Middle frontal gyrus (tissue), 1 donor: ENCODE results near the gene E2F6.

ENCODE experiments used
- DNase-seq: peaks from one replicate; pipeline ENCODE4 v3.0.0-alpha.2; 2015; ENCODE audit warnings: low spot score; ENCODE audit errors: extremely low spot score

E2F6 gene

DNA sequence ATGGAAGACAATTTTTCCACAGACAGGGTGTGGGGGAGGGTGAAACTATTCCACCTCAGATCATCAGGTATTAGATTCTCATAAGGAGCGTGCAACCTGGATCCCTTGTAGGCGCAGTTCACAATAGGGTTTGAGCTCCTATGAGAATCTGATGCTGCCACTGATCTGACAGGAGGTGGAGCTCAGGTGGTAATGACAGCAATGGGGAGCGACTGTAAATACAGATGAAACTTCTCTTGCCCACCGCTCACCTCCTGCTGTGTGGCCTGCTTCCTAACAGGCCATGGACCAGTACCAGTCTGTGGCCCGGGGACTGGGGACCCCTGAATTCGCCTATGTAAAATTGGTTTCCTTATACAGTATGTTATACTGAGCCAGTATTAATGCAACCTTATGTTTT is 27.3 kb upstream of the E2F6 start:
- no peak for DNase-seq

DNA sequence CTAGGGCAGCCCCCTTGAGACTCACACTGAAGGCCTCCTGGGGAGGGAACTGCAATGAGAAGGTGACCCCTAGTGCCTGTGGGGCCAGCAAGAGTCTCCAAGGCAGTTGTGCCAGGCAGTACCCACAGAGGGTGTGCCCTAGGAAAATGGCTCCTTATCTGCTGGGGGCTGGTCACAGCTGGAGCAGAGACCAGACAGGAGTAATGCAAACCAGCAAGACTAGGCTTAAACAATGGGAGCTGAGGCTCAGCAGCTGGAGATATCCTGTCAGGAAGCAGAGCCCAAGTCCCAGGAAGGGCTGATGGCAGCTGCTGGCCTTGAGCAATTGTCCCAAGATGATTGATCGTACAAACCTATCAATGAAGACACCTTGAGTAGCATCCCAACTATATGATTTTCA is 26.8 kb upstream of the E2F6 start:
- no peak for DNase-seq

DNA sequence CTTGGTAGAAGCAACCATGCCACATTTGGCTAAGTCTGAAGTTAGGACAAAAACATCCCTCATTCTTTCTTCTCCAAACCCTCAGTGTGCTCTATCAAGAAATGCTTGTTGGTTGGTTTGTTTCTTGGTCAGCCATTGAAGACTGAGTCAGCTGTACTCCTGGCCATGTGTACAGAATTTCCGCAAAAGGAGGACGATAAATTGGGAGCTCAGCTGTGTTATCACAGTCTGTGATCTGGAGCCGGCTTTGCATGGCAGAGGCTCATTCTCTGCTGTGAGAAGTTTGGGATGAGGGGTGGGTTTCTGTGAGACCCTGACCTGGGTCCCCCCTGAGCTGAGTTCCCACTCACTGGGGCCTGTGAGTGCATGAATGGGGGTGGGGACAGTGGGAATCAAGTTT is 26.3 kb upstream of the E2F6 start:
- no peak for DNase-seq

DNA sequence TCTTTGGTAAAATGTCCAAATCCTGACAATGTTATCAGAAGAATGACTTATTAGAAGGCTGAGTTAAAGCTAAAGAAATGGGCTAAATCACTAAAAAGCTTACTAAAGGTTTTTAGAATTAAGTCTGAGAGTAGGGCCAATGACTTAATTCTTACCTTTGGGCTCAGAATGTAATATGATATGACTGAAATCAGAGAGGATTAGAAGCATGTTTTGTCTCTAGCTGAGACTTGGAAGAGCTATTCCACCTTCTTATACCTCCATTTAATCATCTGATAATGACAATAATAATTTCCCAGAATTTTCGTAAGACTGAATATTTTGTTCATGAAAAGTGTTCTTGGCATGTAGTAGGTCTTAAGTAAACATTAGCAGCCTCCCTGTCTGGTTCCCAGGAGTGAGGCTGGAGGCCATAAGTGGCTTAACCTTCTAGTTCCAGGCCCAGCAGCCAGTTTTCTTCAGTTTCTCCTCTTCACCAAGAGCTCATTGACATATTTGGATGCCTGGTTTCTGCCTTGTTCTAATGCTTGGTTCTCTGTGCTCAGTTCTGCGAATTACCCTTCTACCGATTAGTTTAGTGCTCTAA is 25.5 kb upstream of the E2F6 start:
- no peak for DNase-seq

DNA sequence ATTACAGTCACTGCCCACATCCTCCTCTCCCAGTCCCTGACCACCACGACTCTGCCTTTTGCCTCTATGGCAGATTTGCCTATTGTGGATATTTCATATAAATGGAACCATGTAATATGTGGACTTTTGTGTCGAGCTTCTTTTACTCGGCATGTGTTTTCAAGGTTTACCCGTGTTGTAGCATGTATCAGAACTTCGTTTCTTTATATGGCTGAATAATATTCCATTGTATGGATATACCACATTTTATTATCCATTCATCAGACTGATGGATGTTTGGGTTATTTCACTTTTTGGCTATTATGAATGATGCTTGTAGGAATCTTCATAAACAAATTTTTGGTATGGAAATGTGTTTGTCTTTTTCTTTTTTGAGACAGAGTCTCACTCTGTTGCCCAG is 24.2 kb upstream of the E2F6 start:
- DNase-seq, result no peak

DNA sequence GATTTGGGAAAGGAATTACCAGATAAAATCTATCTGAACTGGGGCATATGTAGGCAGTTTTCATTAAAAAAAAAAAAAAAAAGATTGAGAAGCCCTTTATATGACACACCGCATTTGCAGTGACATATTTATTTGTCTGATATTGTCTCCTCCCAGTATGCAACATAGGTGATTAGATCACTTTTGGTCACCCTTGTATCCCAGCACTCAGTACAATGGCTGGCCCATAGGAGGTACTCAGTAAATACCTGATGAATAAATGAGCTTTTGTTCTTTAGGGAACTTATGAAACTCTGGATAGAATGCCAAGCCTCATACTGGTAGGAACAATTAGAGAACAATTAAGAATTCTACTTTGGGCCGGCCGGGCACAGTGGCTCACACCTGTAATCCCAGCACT is 22.8 kb upstream of the E2F6 start:
- no peak for DNase-seq

DNA sequence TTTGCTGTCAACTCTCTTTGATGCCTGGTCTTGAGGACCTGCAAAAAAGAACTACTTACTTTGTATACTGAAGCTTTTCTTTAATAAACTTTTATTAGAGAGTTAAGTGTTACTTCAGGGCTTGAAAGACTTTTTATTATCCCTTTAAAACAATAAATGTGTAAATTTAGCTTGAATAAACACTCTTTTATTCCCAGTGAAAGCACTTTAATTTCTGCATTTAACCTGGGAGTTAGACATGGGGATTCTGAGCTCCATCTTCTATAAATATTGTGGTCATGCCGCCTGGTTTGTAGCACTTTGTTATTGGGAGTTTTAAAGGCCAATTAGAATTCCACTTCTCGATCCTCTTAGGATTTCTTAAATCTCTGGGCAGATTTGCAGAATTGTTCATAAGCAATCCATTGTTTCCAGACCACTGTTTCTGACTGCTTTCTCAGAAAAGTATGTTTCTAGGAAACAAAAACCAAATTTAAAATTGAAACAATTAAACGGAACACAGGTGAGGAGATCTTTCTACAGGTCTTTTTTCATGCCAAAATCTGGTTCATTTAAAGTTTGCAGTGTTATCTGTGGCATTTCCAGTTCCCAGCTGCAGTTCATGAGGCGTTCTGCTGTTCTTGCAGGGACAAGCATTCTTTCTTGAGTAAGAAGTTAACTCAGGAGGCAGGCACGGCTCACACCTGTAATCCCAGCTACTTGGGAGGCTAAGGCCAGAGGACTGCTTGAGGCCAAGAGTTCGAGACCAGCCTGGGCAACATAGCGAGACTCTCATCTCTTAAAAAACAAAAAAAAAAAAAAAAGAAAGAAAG is 18.1 kb upstream of the E2F6 start:
- no peak for DNase-seq

DNA sequence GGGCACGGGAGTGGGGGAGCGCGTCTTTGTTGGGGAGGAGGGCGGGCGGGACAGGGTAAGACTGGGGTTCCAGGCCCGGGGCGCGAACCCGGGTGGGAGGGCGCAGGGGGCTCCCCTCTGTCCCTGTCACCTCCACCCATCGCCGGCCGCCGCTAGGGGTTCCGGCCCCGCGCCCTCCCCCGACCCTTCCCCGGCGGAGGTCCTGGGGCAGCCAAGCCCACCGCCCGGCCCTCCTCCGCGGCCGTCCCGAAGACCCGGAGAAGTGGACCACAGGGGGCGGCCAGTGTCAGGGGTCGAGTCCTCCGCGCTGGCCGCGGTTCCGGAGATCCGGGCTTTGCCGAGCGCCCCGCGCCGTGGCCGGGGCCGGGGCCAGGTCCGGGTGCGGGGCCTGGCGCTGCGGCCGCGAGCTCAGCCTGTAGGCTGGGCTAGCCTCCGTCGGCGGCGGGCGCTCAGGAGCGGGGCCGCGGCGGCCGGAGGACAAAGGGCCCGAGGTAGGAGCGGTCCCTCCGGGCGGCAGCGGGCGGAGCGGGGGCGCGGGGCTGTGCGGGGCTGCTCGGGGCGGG is 16.6 kb upstream of the E2F6 start:
- no peak for DNase-seq

DNA sequence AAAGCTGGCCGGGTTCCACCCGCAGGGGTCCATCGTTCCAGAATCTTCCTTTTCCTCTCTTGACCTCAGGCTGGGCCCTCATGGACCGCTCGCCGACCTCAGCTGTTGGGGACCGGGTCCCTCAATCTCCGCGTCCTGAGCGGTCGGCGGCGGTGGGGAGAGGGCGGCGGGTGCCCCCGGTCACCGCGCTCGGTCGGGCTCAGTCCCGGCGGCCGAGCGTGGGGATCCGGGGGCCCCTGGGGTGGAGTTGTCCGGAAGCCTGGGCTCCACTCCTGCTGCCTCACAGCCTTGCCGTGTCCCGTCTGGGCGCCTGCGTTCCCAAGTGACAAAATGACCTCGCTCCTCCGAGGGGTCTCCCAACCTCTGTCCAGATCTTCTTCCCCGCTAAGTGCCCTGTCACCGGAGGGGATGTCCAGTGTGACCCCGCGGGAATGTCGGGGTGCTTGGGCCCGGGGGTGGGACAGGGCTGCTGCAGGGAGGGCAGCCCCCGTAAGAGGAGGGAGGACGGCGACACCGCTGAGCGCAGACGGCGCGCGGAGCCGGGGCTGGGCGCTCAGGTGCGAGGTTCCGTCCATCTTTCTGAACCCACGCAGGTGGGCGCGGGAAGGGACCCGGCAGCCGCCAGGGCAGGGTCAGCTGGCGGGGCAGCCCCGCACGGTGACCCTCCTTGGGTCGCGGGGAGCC is 16.0 kb upstream of the E2F6 start:
- DNase-seq, result no peak

DNA sequence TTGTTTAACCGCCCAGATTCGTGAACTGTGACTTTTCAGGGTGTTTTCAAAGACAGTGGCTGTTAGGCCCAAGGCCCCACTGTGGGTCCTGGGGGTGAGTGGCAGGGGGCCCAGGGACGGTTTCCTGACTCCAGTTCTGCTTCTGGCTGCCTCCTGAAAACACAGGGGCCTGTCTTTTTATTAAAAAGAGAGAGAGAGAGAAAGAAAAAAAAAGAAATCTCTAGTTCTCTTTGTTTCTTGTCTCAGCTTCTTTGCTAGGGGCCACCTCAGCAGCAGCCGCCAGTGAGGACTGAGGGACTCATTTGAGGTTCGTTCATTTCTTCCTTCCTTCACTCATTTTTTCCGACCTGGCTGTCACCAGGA is 15.4 kb upstream of the E2F6 start:
- no peak for DNase-seq

DNA sequence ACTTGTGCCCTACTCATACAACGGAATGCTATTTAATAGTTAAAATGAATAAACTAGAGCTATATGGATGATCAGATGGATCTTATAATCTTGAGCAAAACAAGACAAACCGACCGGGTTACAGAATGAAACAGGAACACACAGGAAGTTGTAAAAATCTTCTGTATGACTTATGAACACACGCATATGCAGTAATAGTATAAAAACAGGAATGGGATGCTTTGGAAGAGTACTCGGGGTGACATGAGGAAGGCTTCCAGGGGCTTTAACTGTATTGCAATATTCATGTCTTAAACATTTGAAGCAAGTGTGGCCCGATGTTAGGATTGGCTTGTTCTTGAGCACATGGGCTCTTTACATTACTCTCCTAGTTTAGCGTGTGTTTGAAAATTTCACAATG is 14.9 kb upstream of the E2F6 start:
- no peak for DNase-seq

DNA sequence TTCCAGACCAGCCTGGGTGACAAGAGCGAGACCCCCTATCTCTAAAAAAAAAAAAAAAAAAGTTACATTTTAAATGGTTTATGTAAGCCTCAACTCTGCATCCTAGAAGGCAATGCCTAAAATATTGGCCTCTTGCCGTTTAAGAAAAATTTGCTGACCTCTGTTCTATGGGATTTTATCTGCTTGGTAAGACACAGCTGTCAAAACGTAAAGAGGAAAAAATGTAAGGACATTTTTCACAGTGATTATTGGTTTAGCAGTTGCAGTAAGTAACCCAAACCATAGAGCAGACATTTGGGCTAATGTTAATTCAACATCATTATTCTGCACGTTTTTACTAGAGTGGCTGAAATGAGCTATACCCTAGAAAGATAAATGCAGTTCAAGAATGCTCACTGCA is 14.4 kb upstream of the E2F6 start:
- no peak for DNase-seq

DNA sequence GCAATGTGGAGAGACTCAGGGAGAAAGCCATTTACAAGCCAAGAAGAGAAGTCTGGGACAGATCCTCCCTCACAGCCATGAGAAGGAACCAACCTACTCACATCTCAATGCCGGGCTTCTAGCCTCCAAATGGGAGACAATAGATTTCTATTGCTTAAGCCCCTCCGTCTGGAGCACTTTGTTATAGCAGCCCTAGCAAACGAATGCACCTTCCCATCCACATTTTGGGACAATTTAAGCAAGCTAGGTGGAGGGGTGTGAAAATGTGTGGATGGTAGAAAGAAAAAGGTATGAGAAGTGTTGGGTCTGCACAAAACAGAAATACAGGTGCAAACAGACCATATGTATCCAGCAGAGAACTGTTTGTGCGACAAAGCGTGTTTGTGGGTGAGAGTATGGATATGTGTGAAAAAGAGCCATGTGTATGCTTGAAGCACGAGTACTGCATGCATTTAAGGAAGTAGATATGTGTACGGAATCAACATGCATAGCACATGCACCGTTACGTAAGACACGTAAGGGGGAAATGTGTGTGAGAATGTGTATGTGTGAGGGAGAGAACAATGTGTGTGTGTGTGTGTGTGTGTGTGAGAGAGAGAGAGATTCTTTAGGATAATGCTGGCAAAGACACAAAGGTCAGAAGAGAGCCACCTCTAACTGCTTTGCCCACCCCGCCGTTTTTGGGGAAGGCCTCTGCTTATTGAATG is 13.1 kb upstream of the E2F6 start:
- no peak for DNase-seq

DNA sequence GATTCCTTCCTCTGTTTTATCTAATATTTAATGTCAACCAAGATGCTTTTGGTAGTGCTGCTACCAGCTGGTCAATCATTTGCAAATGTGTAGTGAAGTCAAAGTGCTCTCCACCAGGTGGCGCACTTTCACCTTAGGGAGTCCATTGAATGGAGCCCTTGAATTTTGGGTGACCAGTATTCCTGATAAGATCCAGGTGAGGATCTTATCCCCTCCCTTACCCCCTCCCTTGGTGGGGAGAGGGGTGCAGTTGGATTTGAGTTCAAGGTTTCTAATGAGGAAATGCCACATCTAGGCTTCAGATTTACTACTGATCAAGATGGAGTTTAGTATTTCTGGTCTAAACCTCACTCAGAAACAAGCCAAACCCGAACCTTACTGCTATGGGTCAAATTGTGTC is 12.0 kb upstream of the E2F6 start:
- DNase-seq, result peak; percentile 83

DNA sequence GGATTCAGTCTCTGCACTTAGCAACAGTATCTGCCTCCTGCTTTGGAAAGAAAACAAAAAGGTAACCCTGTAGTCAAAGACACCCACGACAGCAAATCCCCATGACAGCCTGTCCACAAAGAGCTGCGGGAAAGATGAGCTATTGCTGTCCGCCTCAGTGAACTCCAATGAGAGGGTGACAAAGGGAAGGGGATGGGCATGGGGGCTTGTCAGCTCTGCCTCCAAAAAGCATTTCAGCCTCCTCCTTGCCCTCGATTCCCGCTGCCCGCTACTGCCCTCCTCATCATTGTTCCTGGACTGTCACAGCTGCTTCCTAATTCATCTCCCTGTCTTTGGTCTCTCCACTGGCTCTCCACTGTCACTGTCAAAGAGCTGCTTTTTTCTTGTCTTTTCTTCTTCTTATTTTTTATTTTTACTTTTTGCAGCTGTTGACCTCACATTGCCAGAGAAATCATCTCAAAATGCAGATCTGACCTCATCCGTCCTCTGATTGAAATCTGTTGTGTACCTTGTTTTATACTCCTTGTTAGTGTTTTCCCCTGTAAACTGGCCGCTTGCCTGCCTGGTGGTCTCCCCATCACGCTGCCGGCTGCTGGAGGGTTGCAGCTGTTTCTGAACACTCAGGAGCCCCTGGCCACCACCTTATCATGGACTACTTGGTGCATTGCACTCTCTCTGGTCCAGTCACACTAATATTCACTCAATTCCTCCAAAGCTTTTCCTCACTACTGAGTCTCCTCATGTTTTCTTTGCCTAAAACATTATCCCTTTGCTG is 7.9 kb upstream of the E2F6 start:
- no peak for DNase-seq

DNA sequence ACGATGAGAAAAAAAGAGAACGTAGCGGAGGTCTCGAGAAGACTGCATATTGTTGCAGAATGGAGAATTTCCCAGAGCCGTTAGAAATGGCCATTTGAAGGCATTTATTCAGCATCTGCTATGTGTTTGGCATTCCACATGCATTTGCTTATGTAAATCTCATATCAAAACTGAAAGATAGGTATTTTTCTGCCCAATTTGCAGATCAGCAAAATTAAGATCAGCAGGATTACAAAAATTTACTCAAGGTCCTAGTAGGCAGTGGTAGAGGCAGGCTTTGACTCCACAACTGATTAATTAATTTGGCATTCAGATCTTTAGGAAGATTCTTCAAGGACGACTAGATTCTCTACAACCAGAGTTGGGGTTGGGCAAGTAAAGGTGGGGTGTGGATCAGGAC is 1.8 kb upstream of the E2F6 start:
- DNase-seq, result no peak

DNA sequence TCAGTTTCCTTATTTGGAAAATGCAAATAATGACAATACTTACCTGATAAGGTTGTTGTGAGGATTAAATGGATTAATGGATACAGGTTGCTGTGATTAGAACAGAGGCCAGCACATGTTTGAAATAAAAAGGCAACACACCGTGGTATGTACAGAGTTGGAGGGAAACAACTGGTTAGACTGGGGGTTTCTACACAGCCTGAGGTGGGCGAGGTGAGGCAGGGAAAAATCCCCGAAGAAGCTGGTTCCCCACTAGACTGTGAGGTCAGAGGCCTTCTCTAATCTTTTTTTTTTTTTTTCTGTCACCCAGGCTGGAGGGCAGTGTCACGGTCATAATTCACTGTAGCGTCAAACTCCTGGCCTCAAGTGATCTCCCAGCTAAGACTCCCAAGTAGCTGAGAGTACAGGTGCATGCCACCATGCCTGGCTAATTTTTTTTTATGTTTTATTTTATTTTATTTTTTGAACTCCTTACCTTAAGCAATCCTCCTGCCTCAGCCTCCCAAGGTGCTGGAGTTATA is 1.2 kb upstream of the E2F6 start:
- DNase-seq, result no peak

DNA sequence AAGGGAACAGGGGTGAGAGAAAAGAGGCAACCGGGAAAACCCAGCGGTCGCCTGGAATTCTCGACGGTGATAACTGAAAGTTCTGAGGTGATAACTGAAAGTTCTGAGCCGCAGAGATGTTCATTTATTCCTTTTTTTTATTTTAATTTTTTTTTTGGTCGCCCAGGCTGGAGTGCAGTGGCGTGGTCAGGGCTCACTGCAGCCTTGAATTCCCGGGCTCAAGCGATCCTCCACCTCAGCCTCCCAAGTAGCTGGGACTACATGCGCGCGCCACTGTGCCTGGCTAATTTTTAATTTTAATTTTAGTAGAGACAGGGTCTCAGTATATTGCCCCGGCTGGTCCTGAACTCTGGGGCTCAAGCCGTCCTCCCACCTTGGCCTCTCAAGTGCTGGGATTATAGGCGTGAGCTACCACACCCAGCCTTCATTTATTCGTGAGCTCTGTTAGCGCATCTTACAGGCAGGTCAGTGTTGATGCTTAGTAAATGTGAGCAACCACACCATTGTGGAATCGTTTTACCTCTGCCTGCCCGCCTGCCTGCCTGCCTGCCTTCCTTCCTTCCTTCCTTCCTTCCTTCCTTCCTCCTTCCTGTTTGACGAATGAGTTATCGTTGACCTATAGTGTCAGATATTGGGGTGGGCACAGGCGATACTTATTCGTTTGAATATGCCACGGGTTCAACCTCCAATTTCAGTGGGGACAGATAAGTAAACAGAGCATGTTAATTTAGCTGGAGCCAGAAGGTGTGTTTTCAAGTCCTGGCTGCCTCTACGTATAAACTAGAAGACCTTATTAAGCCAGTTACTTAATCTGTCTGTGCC is 557 bp upstream of the E2F6 start:
- no peak for DNase-seq

DNA sequence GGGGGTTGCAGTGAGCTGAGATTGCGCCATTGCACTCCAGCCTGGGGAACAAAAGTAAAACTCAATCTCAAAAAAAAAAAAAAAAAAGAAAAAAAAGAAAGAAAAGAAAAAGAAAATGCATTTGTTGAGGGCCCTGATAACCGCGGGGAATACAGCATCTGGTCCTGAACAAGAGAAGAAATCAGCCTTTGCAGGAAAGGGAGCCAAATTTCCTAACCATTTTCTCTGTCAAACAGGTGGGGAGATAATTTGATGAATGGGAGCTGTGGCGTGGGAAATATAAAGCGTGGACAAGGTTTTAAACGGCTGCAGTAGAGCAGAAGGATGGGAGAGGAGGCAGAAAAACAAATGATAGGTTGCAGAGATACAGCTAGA is 864 bp downstream of the E2F6 start:
- no peak for DNase-seq

DNA sequence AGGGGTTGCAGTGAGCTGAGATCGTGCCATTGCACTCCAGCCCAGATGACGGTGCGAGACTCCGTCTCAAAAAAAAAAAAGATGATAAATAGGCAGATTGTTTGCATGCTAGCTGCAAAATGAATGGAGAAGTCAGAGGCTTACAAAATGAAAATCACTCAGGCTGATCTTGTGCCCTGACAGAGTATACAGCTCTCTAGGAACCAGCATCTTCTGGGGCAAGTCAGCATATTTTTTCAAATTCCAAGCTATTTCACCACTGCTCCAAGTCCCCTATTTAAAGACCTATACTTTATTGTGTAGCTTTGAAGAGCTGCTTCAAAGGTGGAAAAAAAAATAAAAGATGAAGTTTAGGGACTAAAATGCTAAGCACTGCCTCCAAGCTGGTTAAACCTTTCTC is 6.1 kb downstream of the E2F6 start:
- no peak for DNase-seq
